Sigmoid colon (tissue), 7 donors: Measurements from ENCODE around the gene ZNF200. TPM values are rescaled to one million over a fixed set of nuclear protein-coding genes. Genes with fewer than 3 reads are reported as not detected.

Experiments used
- DNase-seq: peaks from one replicate; pipeline ENCODE4 v3.0.0-alpha.2; 2019
- H3K27ac ChIP-seq, 4 donors: fragments of 200-600 bp; sonication (generic); one replicate each; pipeline ENCODE4 v1.5.1; 2016 to 2019; ENCODE audit warnings: mild to moderate bottlenecking in 1 of 4
- H3K27me3 ChIP-seq, 3 donors: fragments of 200-600 bp; sonication (generic); one replicate each; pipeline ENCODE4 v1.5.1; 2019; ENCODE audit warnings: mild to moderate bottlenecking in 1 of 3
- H3K36me3 ChIP-seq, 4 donors: fragments of 200-600 bp; sonication (generic); one replicate each; pipeline ENCODE4 v1.5.1; 2016 to 2019
- H3K4me1 ChIP-seq, 4 donors: fragments of 200-600 bp; sonication (generic); one replicate each; pipeline ENCODE4 v1.5.1; 2017 to 2019
- H3K4me3 ChIP-seq, 4 donors: fragments of 200-600 bp; sonication (generic); one replicate each; pipeline ENCODE4 v1.5.1; 2017 to 2019; ENCODE audit warnings: mild to moderate bottlenecking in 2 of 4, moderate library complexity in 1 of 4
- H3K9me3 ChIP-seq, 4 donors: fragments of 200-600 bp in 3 of 4; sonication (generic) in 3 of 4; one replicate each; pipeline versions ENCODE4 v1.5.1 to v1.6.1; 2013 to 2019
- EP300 ChIP-seq, 4 donors: sonication (generic); formaldehyde crosslinking; IDR thresholded peaks; one replicate each; pipeline ENCODE4 v1.6.1; 2017; ENCODE audit warnings: antibody characterized with exemption in 4 of 4
- POLR2A ChIP-seq, 2 donors: fragments of 450-650 bp; IDR thresholded peaks; one replicate each; pipeline ENCODE4 v1.6.1; 2016; ENCODE audit warnings: antibody characterized with exemption in 2 of 2, mild to moderate bottlenecking in 2 of 2, moderate library complexity in 2 of 2
- POLR2AphosphoS5 ChIP-seq, 4 donors: sonication (generic); formaldehyde crosslinking; IDR thresholded peaks; one replicate each; pipeline ENCODE4 v1.6.1; 2017; ENCODE audit warnings: antibody characterized with exemption in 4 of 4
- WGBS, 2 donors: extraction: QIAGEN DNeasy Blood & Tissue Kit; methylation state at CpG; one replicate each; pipeline ENCODE4 v1.1.7; 2013; 5-methylcytosine and 5-hydroxymethylcytosine counted together
- intact Hi-C: fragments of 100-400 bp; cut with DNase I; formaldehyde crosslinking; loops from one replicate; pipeline ENCODE4 v1.15.1; 2023
- polyA plus RNA-seq, 3 donors: library from polyadenylated mRNA; stranded (reverse); fragments of 200-250 nt; gene quantifications; one replicate each; pipeline ENCODE4 v1.2.3, GENCODE V29; 2013
- total RNA-seq, 4 donors: library from RNA; depleted of rRNA; stranded (reverse); fragments of >200 nt; gene quantifications; one replicate each; pipeline ENCODE4 v1.1.0, GENCODE V29; 2016
- TF ChIP-seq, protein P1 (sequence below), 4 experiments: fragments of 450-650 bp in 3 of 4; fragments of 200-600 bp in 1 of 4; IDR thresholded peaks; one replicate each; pipeline ENCODE4 v1.5.1; 2016 to 2019; ENCODE audit warnings: antibody characterized with exemption in 4 of 4, mild to moderate bottlenecking in 3 of 4, moderate library complexity in 2 of 4
- donor health status: healthy with polysubstance abuse.
- donor health status: Bipolar disorder and iron deficiency.
- donor health status: healthy.

The ZNF200 gene, protein sequence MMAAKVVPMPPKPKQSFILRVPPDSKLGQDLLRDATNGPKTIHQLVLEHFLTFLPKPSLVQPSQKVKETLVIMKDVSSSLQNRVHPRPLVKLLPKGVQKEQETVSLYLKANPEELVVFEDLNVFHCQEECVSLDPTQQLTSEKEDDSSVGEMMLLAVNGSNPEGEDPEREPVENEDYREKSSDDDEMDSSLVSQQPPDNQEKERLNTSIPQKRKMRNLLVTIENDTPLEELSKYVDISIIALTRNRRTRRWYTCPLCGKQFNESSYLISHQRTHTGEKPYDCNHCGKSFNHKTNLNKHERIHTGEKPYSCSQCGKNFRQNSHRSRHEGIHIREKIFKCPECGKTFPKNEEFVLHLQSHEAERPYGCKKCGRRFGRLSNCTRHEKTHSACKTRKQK
- total RNA-seq (1 to 10 TPM; 5.5 to 6.8 (median 6.2) TPM), polyA plus RNA-seq (1 to 10 TPM; 2.8 to 4.9 (median 3.0) TPM)

DNA sequence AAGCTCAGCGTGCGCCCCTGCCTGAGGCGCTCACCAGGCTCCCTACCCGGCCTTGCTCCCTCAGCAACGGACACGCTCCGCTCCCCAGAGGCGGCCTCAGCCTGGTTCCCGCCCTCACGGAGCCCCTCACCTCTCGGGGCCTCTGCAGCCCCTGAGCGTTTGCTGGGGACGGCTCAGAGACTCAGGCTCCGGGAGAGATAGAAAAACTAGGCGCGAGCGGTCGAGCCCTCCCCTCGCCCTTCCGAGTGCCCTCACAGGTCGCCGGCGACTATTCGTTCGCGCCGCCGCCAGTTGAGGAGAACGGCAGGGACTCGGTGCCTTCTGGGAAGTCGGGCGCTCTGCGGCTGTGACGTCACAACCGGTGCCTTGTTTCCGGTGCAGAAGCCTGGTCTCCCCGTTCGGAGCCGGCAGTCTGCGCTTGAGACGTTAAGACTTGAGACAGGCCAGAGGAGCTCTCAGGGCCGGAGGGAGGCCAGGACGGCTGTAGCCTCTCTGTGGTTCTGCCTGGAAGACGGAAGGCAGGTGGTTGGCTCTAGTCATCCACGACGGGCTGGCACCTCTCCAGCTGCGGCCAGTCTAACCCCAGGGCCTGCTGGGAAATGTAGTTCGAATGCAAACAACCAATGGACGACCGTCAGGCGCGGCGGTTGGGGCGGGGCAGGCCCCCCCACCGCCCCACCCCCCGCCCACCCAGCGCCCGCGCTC is at the start of gene ZNF200:
Gene ZNF200, minus strand, starts transcription at position 302 of the 705 bp plus-strand sequence. CDS start 1,403 bp downstream, outside the sequence.
- H3K27ac ChIP-seq = peak within 1 kb of the TSS; percentile 94 to 98 (median 96)
- TF ChIP-seq, protein P1, sequence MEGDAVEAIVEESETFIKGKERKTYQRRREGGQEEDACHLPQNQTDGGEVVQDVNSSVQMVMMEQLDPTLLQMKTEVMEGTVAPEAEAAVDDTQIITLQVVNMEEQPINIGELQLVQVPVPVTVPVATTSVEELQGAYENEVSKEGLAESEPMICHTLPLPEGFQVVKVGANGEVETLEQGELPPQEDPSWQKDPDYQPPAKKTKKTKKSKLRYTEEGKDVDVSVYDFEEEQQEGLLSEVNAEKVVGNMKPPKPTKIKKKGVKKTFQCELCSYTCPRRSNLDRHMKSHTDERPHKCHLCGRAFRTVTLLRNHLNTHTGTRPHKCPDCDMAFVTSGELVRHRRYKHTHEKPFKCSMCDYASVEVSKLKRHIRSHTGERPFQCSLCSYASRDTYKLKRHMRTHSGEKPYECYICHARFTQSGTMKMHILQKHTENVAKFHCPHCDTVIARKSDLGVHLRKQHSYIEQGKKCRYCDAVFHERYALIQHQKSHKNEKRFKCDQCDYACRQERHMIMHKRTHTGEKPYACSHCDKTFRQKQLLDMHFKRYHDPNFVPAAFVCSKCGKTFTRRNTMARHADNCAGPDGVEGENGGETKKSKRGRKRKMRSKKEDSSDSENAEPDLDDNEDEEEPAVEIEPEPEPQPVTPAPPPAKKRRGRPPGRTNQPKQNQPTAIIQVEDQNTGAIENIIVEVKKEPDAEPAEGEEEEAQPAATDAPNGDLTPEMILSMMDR (IDR thresholded peaks at IDR 0.05) = no peak
- TF ChIP-seq POLR2A (IDR thresholded peaks at IDR 0.05) (peak; percentile 10 to 36), POLR2AphosphoS5 (IDR thresholded peaks at IDR 0.05) (peak in 3 of 4 donors; percentile 48 to 84 (median 80)), EP300 (IDR thresholded peaks at IDR 0.05) (peak in 1 of 4 donors; percentile 4)
- WGBS, 2 donors = 0% methylated on average over 56 to 58 of the region's 59 CpGs
- intact Hi-C loops = loop anchor here (1.0 to 5.0 kb wide), 3 partner anchors 48 to 222 kb away; partner anchors contain the start of genes TIGD7, ZNF263 and ZNF75A
- peaks cover 14 to 34% (median 27%) of the 10 kb centered on the region in 4 donors for H3K36me3 ChIP-seq
- peaks cover 0 to 15% (median 13%) of the 10 kb centered on the region in 4 donors for H3K4me1 ChIP-seq
- no peaks in the 10 kb centered on the region for H3K27me3 ChIP-seq
- H3K9me3 ChIP-seq = peaks cover 0 to under 1% (median 0%) of the 10 kb centered on the region in 4 donors
- peak within 1 kb of the TSS; percentile 76 to 90 (median 86) for H3K4me3 ChIP-seq
- DNase-seq = peak; percentile 99

DNA sequence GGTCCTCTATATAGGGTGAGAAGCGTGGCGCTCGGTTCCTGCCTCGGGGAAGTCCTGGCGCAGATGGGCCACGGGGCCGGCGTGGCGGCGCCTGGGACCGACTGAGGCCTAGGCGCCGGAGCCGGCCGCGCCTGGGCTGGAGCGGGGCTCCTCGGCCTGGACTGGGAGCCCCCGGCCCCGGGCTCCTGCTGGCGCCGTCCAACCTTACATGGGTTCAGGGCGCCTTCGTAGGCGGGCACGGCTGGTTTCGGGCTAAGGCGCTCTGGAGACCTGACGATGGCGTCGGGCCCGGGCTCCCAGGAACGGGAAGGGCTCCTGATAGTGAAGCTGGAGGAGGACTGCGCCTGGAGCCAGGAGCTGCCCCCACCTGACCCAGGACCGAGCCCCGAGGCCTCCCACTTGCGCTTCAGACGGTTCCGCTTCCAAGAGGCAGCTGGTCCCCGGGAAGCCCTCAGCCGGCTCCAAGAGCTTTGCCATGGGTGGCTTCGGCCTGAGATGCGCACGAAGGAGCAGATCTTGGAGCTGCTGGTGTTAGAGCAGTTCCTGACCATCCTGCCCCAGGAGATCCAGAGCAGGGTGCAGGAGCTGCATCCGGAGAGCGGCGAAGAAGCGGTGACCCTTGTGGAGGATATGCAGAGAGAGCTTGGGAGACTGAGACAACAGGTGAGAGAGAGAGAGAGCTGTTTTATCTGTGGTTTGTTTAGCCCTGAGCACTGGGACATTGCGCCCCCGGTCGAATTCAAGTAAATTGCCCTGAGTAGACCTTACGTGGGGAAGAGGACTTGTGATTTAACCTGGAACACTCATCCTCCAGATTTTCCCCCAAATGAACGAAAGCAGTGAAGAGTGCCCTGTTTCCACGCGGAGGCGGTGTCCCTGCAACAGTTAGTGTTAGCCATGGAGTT is 48.8 kb upstream of the ZNF200 start:
- H3K9me3 ChIP-seq = peaks cover 0 to 12% (median 5%) of the 10 kb centered on the region in 4 donors
- H3K4me1 ChIP-seq = peaks cover 0 to 37% (median 29%) of the 10 kb centered on the region in 4 donors
- H3K4me3 ChIP-seq = peak overlapping the region; percentile 68 to 99 (median 96)
- no peaks in the 10 kb centered on the region for H3K27me3 ChIP-seq
- TF ChIP-seq POLR2AphosphoS5 (IDR thresholded peaks at IDR 0.05) (no peak), POLR2A (IDR thresholded peaks at IDR 0.05) (no peak), EP300 (IDR thresholded peaks at IDR 0.05) (no peak)
- TF ChIP-seq, protein P1 (IDR thresholded peaks at IDR 0.05) = no peak
- peaks cover 7 to 34% (median 25%) of the 10 kb centered on the region in 4 donors for H3K36me3 ChIP-seq
- H3K27ac ChIP-seq = peak overlapping the region; percentile 94 to 100 (median 99)
- 5 to 11% methylated on average over 56 of the region's 56 CpGs for WGBS, 2 donors
- DNase-seq = peak; percentile 71
- intact Hi-C loops = loop anchor here (1.0 to 5.0 kb wide), 7 partner anchors 15 to 263 kb away; partner anchors contain the start of genes CLUAP1, TIGD7, TNFRSF12A and ZNF200

- WGBS, 2 donors = 0% methylated on average over 72 of the region's 72 CpGs
- Histone ChIP-seq H3K36me3 (peaks cover 0 to 25% (median 17%) of the 10 kb centered on the region in 4 donors), H3K9me3 (peaks cover 0 to 6% (median 0%) of the 10 kb centered on the region in 4 donors), H3K4me3 (peak within 1 kb of the TSS; percentile 68 to 99 (median 96)), H3K27ac (peak within 1 kb of the TSS; percentile 94 to 100 (median 99)), H3K27me3 (no peaks in the 10 kb centered on the region), H3K4me1 (peaks cover 0 to 37% (median 29%) of the 10 kb centered on the region in 4 donors)
- intact Hi-C loops = loop anchor here (1.0 to 5.0 kb wide), 8 partner anchors 19 to 262 kb away; partner anchors contain the start of genes CLUAP1, TIGD7, TNFRSF12A and ZNF200
- peak; percentile 23 to 68 for TF ChIP-seq POLR2A (IDR thresholded peaks at IDR 0.05)
- TF ChIP-seq, protein P1 (IDR thresholded peaks at IDR 0.05) = no peak
- peak in 1 of 4 donors; percentile 28 for TF ChIP-seq EP300 (IDR thresholded peaks at IDR 0.05)
- peak in 3 of 4 donors; percentile 79 to 87 (median 83) for TF ChIP-seq POLR2AphosphoS5 (IDR thresholded peaks at IDR 0.05)
- DNase-seq = peak; percentile 98
These were observed 48.0 kb upstream of the ZNF200 start, which contains the start of gene ZNF263 for GRCh38 chr16:3282730-3283542. ZNF263 (plus strand) TSS chr16:3283491; CDS start chr16:3283819, 328 bp downstream.
